Hepatocyte (in vitro differentiated cells): ENCODE data around the gene USP47. TPM values are rescaled to one million over a fixed set of nuclear protein-coding genes. Genes with fewer than 3 reads are reported as not detected.

Source experiments
- DNase-seq: peaks from one replicate; pipeline ENCODE4 v3.0.0-alpha.2; 2016; ENCODE audit warnings: low spot score
- H2AFZ ChIP-seq: fragments of 200-600 bp; sonication (generic); 2 replicates; pipeline ENCODE4 v1.6.0; 2016; ENCODE audit warnings: antibody characterized with exemption, mild to moderate bottlenecking
- H3K27ac ChIP-seq: fragments of 200-600 bp; sonication (generic); 2 replicates; pipeline ENCODE4 v1.5.1; 2016; ENCODE audit warnings: mild to moderate bottlenecking
- H3K27me3 ChIP-seq: fragments of 200-600 bp; sonication (generic); 2 replicates; pipeline ENCODE4 v1.6.1; 2016
- H3K36me3 ChIP-seq: fragments of 200-600 bp; sonication (generic); replicated peaks from 2 replicates; pipeline ENCODE4 v1.5.1; 2016; ENCODE audit warnings: low read depth; ENCODE audit not compliant: insufficient read depth
- H3K4me1 ChIP-seq: fragments of 200-600 bp; sonication (generic); 2 replicates; pipeline ENCODE4 v1.5.1; 2016; ENCODE audit warnings: mild to moderate bottlenecking, moderate library complexity; ENCODE audit not compliant: insufficient read depth
- H3K4me2 ChIP-seq: fragments of 200-600 bp; sonication (generic); 2 replicates; pipeline ENCODE4 v1.6.0; 2016
- H3K4me3 ChIP-seq: fragments of 200-600 bp; sonication (generic); 2 replicates; pipeline ENCODE4 v1.5.1; 2016; ENCODE audit warnings: mild to moderate bottlenecking
- H3K79me2 ChIP-seq: fragments of 200-600 bp; sonication (generic); 2 replicates; pipeline ENCODE4 v1.6.0; 2017; ENCODE audit warnings: mild to moderate bottlenecking
- H3K9me2 ChIP-seq: fragments of 200-600 bp; sonication (generic); replicated peaks from 2 replicates; pipeline ENCODE4 v1.6.0; 2017; ENCODE audit warnings: mild to moderate bottlenecking; ENCODE audit not compliant: insufficient read depth
- H3K9me3 ChIP-seq: fragments of 200-600 bp; sonication (generic); 2 replicates; pipeline ENCODE4 v1.5.1; 2016; ENCODE audit warnings: low read depth, mild to moderate bottlenecking
- H4K20me1 ChIP-seq: fragments of 200-600 bp; sonication (generic); 2 replicates; pipeline ENCODE4 v1.6.0; 2016; ENCODE audit warnings: mild to moderate bottlenecking; ENCODE audit not compliant: insufficient read depth, poor library complexity, severe bottlenecking
- EZH2 ChIP-seq: fragments of 200-600 bp; sonication (generic); IDR thresholded peaks from 2 replicates; pipeline ENCODE4 v1.6.1; 2016; ENCODE audit warnings: antibody characterized with exemption, mild to moderate bottlenecking, borderline replicate concordance
- EZH2phosphoT487 ChIP-seq: fragments of 200-600 bp; sonication (generic); IDR thresholded peaks from one replicate; pipeline ENCODE4 v1.6.1; 2018; ENCODE audit warnings: antibody characterized with exemption, mild to moderate bottlenecking, low read depth, moderate library complexity; ENCODE audit not compliant: unreplicated experiment, severe bottlenecking
- WGBS: methylation state at CpG from one replicate; pipeline ENCODE4 v1.1.6; 2016; ENCODE audit warnings: low lambda C conversion rate; ENCODE audit errors: missing lambda C conversion rate; 5-methylcytosine and 5-hydroxymethylcytosine counted together
- polyA plus RNA-seq: library from polyadenylated mRNA; unstranded; fragments of >200 nt; fragmentation: Nextera tagmentation; extraction: Ambion mirVana; gene quantifications from 2 replicates; pipeline ENCODE4 v1.2.1, GENCODE V29; 2016
- total RNA-seq: library from RNA; depleted of rRNA; stranded (reverse); fragments of >200 nt; gene quantifications from 2 replicates; pipeline ENCODE4 v1.2.3, GENCODE V29; 2014
- TF ChIP-seq, protein P1 (sequence below): fragments of 200-600 bp; sonication (generic); IDR thresholded peaks from 2 replicates; pipeline ENCODE4 v1.5.1; 2016; ENCODE audit warnings: antibody characterized with exemption, mild to moderate bottlenecking; ENCODE audit not compliant: poor library complexity

Gene USP47
- total and polyA plus RNA-seq, 2 experiments from 2014 or later, result 34.0 to 76.9 TPM

DNA sequence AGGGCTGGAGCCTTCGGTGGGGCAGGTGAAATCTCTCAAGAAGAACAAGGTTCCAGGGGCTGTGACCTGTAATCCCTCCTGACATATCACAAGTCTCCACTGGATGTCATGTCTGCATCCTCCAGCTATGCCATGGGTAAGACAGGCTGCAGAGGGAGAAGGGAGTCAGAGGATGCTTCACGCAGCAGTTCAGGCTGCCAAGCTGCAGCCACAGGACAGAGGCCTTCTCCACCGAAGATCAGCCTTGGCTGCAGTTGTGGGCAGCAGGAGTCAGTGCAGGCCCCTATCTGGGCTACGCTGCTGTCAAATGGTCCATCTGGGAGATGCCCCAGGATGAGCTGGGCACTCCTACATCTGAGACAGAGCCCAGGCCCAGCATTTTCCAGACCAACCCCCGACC is 141.7 kb downstream of the USP47 start:
- Histone ChIP-seq H4K20me1 (no peaks in the 10 kb centered on the region), H3K27ac (no peak overlapping the region), H2AFZ (no peak overlapping the region), H3K4me1 (peaks cover 23% of the 10 kb centered on the region), H3K27me3 (no peaks in the 10 kb centered on the region), H3K9me2 (no peaks in the 10 kb centered on the region), H3K9me3 (no peaks in the 10 kb centered on the region), H3K79me2 (no peaks in the 10 kb centered on the region), H3K4me2 (no peak overlapping the region), H3K4me3 (no peak overlapping the region), H3K36me3 (no peaks in the 10 kb centered on the region)
- WGBS, result 77% methylated on average over 5 of the region's 5 CpGs
- TF ChIP-seq EZH2 (no peak), EZH2phosphoT487 (no peak)
- TF ChIP-seq, protein P1, sequence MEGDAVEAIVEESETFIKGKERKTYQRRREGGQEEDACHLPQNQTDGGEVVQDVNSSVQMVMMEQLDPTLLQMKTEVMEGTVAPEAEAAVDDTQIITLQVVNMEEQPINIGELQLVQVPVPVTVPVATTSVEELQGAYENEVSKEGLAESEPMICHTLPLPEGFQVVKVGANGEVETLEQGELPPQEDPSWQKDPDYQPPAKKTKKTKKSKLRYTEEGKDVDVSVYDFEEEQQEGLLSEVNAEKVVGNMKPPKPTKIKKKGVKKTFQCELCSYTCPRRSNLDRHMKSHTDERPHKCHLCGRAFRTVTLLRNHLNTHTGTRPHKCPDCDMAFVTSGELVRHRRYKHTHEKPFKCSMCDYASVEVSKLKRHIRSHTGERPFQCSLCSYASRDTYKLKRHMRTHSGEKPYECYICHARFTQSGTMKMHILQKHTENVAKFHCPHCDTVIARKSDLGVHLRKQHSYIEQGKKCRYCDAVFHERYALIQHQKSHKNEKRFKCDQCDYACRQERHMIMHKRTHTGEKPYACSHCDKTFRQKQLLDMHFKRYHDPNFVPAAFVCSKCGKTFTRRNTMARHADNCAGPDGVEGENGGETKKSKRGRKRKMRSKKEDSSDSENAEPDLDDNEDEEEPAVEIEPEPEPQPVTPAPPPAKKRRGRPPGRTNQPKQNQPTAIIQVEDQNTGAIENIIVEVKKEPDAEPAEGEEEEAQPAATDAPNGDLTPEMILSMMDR, result no peak
- no peak for DNase-seq

DNA sequence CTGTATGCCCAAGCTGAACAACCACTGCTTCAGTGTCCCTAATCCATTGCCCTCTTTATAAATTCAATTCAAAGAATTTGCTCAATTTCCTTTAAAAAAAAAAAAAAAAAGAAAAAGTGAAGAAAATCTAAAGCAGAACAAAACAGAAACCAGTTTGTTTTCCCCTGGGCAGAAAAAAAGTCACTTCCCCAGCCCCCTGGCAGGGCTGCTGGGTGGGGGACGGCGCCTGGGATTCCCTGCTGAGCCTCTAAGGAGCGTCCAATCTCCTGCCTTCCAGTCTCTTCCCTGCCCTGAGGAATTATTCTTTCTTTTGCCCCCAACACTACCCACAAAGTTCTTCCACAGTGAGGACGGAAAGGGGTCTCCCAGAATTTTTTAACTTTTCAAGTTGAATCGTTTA is 142.8 kb downstream of the USP47 start:
- peaks cover 15% of the 10 kb centered on the region for H3K4me1 ChIP-seq
- no peaks in the 10 kb centered on the region for H3K9me3 ChIP-seq
- 73% methylated on average over 5 of the region's 5 CpGs for WGBS
- no peaks in the 10 kb centered on the region for H3K36me3 ChIP-seq
- no peaks in the 10 kb centered on the region for H4K20me1 ChIP-seq
- H3K4me2 ChIP-seq, result no peak overlapping the region
- no peak for DNase-seq
- no peak for TF ChIP-seq EZH2phosphoT487
- no peak for TF ChIP-seq EZH2
- TF ChIP-seq, protein P1, result no peak
- no peaks in the 10 kb centered on the region for H3K27me3 ChIP-seq
- no peaks in the 10 kb centered on the region for H3K79me2 ChIP-seq
- H2AFZ ChIP-seq, result no peak overlapping the region
- no peak overlapping the region for H3K27ac ChIP-seq
- H3K4me3 ChIP-seq, result no peak overlapping the region
- H3K9me2 ChIP-seq, result no peaks in the 10 kb centered on the region

DNA sequence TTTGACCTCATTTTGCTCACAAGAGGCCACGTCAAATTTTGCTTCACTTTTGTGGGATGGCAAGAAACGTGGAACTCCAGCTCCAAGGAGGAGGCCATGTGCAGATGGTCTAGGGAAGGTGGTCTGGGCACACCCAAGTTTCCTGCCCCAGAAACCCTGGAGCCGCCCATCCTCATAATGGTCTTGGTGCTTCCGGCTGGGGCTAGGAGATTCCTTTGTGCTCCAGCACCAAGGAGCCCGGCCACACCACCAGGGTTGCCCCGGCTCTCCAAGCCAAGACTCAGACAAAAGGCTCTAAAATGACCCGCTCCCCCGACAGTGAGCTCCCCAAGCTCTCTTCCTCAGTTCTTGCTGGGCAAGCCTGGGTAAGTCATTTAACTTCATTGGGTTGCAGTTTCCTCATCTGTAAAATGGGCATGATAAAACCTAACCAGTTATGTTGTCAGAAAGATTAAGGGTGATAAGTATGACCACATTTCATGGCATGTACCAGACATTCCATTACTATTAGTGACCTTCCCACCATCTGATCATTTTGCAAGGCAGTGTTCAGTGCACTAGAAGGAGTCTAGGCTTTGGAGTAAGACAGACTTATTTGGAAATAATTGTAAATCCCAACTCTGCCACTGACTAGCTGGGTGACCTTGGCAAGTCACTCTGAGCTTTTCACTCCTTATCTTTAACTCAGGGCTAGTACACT is 143.4 kb downstream of the USP47 start:
- 95% methylated on average over 8 of the region's 8 CpGs for WGBS
- DNase-seq, result no peak

More for the DNA sequence above, 143.4 kb downstream of the USP47 start:
- TF ChIP-seq, protein P1, result no peak
- TF ChIP-seq EZH2, result no peak
- TF ChIP-seq EZH2phosphoT487, result no peak
- H3K4me2 ChIP-seq, result no peak overlapping the region
- H3K4me3 ChIP-seq, result no peak overlapping the region
- no peaks in the 10 kb centered on the region for H3K79me2 ChIP-seq
- no peaks in the 10 kb centered on the region for H3K27me3 ChIP-seq
- no peaks in the 10 kb centered on the region for H4K20me1 ChIP-seq
- no peaks in the 10 kb centered on the region for H3K36me3 ChIP-seq
- peaks cover 15% of the 10 kb centered on the region for H3K4me1 ChIP-seq
- no peaks in the 10 kb centered on the region for H3K9me3 ChIP-seq
- H2AFZ ChIP-seq, result no peak overlapping the region
- no peaks in the 10 kb centered on the region for H3K9me2 ChIP-seq
- H3K27ac ChIP-seq, result peak overlapping the region; percentile 29
